NCI-H748 (cell line): Measurements from ENCODE around the gene TPGS1.
A peak's percentile ranks its signal among the peaks of the same experiment; 100 is the strongest.

Experiments used
- DNase-seq: peaks from one replicate; lab custom pipeline; 2025; ENCODE audit not compliant: unreplicated experiment; lab: John Stamatoyannopoulos, UW

Gene TPGS1

DNA sequence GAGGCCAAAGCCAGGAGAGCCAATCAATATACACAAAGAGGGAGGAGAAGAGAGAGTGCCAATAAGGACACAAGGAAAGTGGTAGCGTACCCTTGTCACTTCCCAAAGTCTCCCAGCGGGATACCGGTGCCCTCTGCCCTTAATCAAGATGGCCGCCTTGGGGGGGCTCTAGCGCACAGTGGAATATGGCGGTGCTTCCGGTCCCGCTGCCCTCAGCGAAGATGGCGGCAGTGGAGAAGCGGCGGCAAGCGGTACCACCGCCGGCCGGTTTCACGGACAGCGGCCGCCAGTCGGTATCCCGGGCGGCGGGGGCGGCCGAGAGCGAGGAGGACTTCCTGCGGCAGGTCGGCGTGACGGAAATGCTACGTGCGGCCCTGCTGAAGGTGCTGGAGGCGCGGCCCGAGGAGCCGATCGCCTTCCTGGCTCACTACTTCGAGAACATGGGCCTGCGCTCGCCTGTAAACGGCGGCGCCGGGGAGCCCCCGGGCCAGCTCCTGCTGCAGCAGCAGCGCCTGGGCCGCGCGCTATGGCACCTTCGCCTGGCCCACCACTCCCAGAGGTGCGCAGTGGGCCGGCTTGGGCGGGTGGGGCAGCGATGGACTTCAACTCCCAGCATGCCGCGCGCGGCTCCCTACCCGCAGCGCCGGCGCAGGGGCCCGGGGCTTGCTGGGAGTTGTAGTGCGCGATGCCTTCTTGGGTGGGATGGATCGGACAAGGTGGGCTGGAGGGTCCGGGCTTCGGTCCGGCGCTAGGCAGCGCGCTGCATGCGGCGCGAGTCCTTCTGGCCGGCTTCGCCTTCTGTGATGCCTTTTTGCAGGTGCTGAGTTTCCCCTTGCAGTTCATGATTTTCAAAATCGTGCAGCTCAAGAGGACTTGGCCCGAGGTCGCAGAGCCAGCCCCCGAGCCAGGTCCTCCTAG lies at the start of gene TPGS1:
TPGS1 (plus strand) TSS at position 212 of the 918 bp plus-strand sequence; CDS start at position 222, 10 bp downstream.
- DNase-seq: peak; percentile 79

- no peak for DNase-seq
Observed at GRCh38 chr19:457636-458035, 49.7 kb upstream of the TPGS1 start.

GRCh38 chr19:458091-459042 lies 48.9 kb upstream of the TPGS1 start:
- DNase-seq: no peak

- peak; percentile 92 for DNase-seq
Observed at GRCh38 chr19:459724-460511, 47.4 kb upstream of the TPGS1 start.

DNA sequence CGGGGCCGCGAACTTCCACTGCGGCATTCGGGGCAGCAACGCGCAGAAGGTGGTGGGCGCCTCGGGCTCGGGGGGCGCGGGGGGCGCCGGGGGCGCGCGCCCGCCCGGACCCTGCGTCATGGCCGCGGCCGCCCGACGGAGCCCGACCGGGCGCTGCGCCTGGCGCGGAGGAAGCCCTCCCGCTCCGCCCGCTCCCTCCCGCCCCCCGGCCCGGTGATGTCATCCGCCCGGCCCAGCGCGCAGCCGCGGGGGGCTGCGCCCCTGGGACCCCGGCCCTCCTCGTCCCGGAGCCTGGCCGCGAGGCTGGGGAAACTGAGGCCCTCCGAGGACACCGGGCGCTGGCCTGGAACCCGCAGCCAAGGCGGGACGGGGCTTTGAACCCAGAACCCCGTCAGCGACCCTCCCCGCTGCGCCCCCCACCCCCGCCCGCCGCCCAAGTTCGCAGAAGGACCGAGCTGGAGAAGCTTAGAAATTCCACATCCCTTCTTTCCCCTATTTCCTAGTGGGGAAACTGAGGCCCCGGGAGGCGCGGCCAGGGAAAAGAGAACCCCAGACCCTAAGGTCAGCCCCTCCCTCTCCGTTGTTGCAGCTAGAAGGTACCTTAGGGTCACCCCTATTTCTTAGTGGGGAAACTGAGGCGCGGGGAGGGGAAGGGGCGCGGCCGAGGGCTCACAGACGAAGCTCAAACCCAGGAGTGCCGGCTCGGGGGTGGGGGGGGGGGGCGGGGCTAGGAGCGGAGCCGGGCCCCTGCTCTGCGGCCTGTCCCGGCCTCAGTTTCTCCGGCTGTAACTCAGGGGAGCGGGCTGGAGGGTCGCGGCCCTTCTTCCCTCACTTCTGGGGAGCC lies 46.2 kb upstream of the TPGS1 start, which contains the start of gene SHC2:
SHC2 (minus strand) TSS at position 157 of the 844 bp plus-strand sequence; CDS start at position 120, 37 bp downstream.
- DNase-seq: peak; percentile 51

- DNase-seq: peak; percentile 81
Observed at GRCh38 chr19:461721-462551, 45.4 kb upstream of the TPGS1 start.

DNA sequence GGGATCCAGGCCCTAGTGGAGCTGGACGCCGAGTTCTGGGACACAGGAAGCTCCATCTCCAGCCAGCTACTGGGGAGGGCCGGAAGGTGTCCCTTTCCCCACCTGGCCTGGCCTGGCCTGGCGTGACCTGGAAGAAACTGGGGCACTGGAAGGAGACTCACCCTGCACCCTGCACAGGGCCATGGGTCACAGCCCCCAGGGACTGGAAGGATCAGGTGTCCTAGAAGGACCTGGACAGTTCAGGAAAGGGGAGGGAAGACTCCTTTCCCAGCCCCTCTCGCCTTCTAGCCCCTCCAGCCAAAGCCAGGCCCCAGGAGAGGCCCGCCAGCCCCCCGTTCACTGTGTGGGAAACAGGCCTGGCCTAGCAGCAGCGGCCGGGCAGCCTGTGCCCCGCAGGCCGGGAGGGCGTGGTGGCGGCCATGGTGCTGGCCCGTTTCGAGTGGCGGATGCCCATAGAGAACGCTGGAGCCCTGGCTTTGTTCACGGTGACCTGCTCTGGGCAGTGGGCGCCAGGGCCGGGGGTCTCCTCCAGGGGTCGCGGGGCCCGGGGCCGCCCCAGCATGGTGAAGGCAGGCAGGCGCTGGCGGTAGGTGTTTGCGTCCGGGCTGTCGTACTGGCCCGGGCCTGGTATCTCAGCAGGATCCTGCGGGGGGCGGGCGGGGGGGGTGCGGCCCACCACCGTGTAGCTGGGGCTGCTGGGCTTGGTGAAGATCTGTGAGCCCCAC lies 43.7 kb upstream of the TPGS1 start:
- DNase-seq: no peak

DNA sequence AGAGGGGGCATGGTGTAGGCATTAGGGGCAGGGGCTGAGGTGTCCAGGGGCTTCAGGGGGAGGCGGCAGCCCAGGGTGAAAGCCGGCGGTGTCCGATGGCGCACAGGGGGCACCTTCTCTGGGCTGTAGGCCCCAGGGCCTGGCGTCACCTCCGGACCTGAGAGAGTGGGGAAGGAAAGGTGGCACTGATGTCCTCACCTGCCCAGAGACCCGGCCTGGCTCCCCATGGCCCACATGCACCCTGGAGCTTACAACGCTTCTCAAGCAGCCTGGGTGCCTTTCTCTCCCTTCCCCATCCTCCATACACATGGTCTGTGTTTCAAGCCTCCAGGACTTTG lies 43.1 kb upstream of the TPGS1 start:
- DNase-seq: no peak

- no peak for DNase-seq
Observed at GRCh38 chr19:465056-465816, 42.1 kb upstream of the TPGS1 start.

GRCh38 chr19:467554-467953 lies 39.7 kb upstream of the TPGS1 start:
- no peak for DNase-seq

- DNase-seq: no peak
Observed at GRCh38 chr19:468587-469256, 38.6 kb upstream of the TPGS1 start.

DNA sequence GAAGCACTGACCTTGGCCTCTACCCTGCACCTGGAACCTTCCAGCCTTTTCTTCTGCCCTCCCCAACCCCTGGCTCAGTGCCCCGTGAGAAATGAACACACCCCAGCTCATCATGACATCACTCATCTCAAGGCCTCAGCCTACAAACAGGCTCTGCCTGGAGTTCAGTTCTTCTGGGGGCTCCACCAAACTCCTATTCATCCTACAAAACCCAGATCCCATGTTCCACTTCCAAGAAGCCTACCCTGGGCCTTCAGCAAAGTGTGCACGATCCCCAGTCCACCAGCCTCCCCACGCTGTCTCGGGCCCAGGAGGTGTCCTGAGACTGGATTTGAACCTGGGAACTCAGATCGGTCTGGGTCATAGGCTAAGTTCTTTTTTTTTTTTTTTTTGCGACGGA lies 37.5 kb upstream of the TPGS1 start:
- DNase-seq: no peak

DNA sequence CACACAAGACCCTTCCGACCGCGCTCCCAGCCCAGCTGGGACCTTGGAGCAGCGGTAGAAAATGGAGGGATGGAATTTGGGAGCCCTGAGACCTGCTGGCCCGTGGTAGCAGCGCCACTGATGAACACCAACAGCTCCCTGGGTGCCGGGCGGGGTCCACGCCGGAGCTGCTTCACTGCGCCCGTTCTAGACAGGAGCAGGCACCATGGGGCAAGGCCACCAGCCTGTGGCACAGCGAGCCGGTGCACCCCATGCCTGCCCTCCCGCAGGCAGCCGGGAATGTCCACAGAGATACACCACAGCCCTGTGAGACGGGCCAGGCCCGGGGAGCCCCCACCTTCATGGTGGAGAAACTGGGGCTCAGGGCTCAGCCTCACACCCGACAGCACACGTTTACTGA lies 36.6 kb upstream of the TPGS1 start:
- DNase-seq: no peak

GRCh38 chr19:472005-472858 lies 35.1 kb upstream of the TPGS1 start:
- DNase-seq: no peak

DNA sequence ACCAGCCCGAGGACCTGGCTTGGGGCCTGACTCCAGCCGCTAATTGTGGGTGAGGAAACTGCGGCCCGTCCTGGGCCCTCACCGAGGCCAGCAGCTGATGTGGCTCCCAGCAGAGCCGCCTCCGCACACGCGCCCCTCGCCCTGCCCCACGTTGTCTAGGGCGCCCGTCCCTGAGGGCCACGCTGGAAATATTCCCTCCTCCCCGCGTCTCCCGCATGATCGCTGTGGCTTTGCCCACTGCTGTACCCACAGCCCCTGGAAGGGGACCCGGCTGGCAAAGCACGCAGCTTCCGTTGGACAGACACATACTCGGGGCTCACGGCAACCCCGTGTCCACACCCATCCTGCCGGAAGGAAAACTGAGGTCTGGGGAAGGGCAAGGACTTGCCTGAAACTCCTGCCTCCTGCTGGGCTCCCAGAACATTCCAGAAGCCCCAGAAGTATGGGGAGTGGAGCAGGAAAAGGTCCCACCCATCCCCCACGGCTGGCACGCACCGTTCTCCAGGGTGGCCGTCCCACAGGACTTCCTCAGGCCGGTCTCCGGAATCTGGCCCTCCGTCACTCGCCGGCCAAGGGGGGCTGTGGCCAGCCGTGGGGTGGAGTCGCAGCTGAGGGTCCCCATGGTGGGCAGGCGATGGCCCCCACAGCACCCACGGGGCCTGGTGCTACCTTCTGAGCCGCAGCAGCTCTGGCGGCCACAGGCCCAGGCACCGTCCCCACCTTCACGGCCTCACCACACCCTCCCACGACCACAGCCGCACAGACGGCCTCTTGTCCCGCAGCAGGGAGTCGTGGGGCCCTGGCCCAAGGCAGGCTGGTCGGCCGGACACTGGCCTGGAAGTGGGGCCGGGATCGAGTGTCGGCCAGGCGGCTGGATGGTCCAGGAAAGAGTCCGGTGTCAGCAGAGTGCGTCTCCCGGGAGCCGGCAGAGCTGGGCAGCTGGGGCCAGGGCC lies 32.9 kb upstream of the TPGS1 start:
- no peak for DNase-seq
